HG03354 (cell line): ENCODE measurements around the gene NTRK3.

Experiments used
- ATAC-seq: cut with Tn5 transposase; IDR thresholded peaks from one replicate; pipeline ENCODE4 v1.9.1; 2021; ENCODE audit warnings: mild to moderate bottlenecking; ENCODE audit not compliant: unreplicated experiment, poor library complexity, severe bottlenecking

NTRK3 gene

DNA sequence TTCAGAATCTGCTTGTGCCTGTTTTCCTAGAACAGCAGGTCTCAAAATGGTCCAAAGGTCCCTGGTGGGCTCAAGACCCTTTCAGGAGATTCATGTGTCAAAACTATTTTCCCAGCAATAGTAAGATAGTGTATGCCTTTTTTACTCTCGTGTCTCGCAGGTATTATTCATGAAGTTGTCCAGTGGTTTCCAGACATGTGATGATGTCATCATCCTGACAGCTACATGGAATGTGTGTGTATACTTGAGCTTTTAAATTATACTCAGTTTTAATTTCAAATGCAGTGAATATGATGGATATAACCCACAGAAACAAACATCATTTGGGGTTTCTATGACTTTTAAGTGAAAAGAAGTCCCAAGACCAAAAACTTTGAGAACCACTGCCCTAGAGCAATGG, 288.6 kb downstream of the NTRK3 start:
- no peak for ATAC-seq

DNA sequence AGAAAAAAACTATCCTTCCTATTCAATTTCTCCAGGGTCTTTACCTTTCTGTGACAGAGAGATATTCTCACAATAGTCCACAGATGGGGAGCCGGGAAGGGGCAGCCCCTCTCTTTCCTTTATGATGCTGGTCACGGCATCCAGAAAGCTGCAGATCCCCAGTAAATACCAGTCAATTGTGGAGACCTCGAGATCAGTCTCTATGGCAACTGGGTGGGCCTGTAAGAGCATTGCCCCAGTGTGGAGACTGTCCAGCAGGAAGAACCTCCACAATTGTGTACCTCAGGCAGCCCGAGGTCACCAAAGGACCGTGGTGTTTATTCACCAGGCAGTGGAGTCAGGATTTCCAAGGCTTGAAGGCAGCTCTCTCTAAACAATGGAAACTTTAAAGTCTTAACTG, 291.2 kb downstream of the NTRK3 start:
- ATAC-seq = no peak

DNA sequence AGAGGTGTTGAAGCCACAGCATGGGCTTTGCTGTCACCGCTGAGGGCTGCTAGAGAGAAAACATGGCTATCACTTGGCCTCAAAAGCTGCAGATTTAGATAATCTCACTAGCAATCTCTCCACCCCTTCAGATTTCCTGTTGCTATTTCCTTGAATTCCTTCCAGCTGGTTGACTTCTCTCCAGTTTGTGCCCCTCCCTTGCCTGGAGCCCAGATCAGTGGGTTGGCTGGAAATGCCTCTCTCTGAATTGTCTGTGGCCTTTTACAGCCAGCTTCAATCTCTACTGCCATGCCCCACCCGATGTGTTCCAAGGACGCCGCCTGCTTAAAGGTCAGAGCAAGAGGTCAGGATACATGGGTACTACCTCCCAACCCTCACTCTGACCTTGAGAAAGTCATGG, 294.1 kb downstream of the NTRK3 start:
- no peak for ATAC-seq

DNA sequence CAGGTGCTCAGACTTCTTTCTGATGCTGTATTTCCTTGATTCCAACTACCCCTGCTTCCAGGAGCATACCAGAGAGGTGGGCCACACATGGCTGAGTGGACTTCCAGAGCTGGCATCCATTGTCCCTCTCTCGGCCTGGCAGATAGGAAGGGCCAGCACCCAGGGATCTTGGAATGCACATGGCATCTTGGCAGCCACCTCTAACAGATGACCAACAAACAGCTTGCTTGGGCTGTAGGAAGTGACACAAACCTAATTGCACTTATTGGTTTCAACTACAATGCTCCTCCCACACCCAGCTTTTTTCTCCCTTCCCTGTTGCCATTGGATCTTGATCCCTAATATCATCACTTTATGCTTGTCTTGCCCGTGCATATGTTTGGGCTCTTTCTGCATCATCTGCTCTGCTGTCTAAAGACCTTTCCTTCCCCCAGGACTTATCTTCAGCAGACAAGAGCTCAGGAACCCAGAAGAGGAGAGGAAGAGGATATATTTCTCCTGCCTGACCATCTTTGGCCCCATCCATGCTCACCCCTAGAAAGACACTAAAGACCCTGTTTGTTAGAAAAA, 294.6 kb downstream of the NTRK3 start:
- ATAC-seq = no peak

DNA sequence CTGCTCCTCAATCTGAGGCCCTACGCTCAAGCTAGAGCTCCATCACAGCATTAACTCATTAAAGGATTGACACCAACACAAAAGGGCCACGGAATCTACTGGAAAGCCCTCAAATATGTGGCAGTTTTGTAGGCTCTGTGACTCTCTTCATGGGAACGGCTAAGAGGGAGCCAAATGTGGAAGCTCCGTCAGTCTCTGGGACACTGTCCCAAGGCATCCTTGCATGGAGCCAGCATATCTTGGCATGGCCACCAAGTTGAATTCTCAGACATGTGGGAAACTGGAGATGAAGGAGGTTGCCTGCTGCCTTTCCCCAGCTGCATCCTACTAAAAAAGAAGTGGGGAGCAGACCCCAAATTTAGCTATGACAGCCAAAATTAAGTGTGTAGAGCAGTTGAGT, 296.9 kb downstream of the NTRK3 start:
- ATAC-seq = no peak

DNA sequence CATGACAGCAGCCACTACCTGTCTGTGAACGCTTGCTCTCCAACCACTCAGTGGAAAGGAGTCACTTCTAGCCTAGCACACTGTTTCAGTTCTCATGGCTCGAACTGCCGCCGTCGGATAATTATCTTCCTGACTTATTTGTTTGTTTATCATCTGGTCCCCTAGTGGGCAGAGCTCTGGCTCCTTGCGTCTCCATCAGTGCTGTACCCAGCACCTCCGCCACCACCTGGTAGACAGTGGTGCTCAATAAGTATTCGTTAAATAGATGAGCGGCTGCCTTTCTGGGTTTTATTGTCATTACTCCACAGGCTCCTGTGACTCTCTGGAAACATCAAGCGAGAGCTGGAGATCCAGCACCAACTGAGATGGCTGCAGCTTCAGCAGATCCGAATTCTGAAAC, 297.5 kb downstream of the NTRK3 start:
- ATAC-seq = no peak

DNA sequence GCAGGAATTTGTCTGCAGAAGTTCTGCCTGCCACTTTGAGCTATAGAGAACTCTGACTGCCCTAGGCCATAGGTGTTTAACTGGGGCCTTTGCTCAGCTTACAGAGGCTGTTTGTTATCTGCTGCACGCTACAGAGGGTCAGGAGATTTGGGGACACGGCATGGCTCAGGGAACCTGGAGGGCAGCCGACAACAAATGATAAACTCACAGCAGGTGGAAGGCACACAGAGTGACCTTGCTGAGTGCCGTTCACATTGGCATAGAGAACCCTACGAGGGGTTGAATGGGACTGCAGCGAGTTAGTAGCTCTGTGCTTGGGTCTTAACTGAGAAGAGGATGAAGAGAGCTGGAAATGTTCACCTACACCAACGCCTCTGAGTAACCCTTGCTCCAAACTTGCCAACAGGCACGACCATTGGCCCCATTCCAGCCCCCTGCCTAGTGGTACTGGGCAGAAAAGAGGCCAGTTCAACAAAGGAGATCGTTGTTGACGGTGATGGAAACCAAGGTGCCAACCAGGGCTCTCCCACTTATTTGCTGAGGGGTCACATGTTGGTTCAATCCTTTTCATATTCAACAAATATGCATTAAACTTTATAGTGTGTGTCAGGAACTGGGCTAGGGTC, 301.1 kb downstream of the NTRK3 start:
- ATAC-seq = no peak

DNA sequence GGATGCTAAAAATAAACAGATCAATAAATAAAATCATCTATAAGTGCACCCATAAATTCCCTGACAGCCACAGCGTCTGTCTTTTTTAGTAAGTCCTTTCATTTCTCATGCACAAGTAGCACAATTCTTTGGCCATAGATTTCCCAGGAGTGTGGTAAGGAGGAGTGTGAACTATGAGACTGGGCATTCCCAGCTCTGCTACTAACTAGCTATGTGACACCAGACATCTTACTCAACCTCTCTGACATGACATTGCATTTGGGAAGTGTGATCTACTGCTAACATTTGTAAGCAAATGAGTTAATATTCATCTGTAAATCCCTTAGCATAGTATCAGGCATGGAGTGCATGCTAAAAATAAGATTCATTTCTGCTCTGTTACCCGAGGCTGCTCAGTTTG, 301.7 kb downstream of the NTRK3 start:
- ATAC-seq = no peak

DNA sequence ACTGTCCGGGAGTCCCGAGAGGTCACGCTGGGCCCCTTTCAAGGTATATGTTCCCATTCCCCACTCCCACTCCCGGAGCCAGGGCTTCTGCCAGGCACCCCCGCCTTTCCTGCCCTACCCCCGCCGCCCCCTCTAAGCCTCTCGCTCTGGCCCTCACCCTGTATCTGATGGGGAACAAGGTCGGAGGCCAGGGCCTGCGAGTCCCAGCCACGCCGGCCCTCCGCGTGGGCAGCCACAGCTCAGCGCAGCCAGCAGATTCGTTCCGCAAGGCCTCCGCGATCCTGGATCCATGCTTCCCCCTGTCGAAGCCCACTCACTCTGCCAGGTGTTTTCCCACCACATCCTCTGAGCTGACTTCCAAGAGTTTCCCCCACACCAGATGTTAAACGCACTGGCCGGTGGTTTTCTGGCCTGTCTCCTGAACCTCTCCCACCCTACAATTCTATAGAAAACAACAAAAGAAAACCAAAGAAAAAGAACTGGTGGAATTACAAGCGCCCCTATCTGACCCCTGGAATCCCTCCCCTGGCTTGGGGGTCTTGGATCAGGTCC, 303.7 kb downstream of the NTRK3 start:
- no peak for ATAC-seq

DNA sequence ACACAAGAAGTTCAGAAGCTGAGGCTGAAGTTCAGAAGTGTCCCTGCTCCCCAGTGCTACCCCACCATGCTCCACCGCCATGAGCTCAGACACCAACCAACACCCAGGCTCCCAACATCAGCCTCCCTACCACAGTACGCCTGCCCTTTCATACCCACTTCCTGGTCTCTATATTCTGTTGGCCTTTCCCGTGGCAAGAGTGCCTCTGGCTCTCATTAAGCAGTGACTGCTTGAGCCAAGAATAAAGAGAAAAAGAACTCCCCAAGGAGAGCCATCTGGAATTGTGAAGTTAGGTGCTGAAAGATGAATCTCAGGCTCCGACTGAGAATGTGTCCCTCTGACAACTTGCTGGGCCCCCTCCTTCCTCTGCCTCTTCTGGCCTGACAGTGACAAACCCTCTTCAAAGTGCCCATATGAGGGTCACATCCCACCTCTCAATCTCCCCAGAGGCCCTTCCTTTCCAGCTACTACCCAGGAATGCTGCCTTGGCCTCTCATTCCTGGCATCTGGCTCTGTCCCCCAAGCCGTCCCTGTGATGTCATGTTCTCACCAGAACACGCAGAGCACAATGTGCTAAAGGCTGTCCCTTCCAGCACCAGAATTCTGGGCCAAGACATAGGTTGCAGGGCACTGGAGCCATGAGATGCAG, 306.8 kb downstream of the NTRK3 start:
- ATAC-seq = no peak

DNA sequence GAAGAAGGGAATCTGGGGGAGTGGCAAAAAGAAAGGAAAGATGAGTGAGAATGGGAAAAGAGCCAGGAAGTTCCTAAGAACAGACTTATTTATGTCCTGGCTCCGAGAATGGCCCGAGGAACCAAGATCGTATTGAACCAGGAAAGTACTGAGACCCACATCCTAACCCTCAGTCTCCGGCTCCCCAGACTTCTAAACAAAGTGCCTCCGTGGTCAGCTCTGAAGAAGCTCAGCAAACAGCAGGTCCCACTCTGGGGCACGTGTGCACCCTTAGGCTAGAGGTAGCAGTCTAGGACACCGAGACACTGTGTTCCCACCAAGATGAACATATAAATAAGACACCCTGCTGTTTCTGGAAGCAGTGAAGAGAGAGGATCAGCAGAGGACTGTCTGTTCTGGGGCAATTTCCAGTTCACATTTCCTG, 307.4 kb downstream of the NTRK3 start:
- no peak for ATAC-seq

DNA sequence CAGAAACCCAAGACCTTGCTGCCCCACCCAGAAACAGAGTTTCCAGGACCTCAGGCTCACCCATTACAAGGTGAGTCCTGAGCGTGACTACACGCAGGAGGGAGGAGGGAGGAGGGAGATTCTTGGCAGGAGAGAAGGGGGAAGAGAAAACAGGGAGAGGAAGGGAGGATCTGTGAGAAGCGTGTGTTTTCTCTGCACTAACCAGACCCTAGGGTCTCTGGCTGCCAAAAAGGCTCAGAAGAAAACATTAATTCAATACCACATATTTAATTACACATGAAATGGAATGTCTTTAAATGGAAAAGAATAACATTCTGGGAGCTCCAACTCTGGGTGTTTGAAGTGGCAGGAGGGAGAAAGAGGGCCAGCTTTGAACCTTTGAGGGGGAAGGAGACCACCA, 309.0 kb downstream of the NTRK3 start:
- no peak for ATAC-seq

DNA sequence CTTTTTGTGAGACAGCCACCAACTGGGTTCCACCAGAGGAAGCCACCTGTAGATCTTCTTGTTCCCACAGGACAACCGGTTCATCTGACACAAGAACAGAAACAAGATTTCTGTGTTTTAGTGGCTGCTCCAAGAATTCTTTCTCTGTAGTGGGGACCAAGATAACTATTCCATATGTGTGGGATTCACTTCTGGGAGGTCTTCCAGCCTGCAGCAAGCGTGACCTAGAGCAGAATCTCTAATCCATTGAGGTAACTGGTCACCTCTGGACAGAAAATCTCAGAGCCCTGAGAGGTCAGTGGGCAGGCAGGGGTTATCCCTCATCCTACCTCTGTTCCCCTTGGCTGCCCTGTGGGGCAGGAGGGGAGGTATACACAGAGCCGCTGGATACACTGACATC, 311.3 kb downstream of the NTRK3 start:
- ATAC-seq = no peak

DNA sequence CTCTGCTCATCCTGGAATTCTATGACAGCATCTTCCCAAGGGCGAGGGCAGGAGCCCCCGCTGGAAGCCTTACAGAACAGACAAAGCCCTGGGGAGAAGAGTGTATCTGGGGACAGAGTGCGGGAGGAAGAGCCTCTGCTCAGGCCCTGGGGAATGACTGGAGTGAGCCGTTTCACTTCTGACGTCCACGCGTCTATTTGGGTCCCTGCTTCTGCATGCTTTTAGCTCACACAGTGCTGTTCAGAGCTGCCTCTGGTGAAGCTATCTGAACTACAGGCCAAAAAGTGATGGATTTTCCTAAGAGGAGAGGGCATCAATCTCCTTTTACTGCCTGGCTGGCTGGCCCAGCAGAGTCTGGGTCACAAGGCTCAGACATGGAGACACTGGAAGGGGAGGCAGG, 311.8 kb downstream of the NTRK3 start:
- ATAC-seq = no peak

DNA sequence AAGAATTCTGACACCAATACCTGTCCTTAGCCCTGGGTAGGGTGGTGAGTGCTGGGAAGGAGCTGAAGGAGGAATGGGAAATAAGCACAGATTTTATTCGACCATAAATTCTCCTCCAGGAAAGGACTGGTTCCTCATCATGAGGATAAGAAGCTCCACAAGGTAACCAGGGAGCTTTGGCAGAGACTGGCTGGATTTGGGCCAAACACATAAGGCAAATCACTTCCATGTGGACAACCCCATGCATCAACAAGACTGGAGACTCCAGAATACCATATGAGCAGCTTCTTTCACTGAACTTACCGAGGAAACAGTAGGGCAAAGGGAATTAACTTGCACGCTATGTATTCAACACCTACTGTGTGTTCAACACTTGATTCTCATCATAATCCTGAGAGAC, 312.5 kb downstream of the NTRK3 start:
- ATAC-seq = no peak

DNA sequence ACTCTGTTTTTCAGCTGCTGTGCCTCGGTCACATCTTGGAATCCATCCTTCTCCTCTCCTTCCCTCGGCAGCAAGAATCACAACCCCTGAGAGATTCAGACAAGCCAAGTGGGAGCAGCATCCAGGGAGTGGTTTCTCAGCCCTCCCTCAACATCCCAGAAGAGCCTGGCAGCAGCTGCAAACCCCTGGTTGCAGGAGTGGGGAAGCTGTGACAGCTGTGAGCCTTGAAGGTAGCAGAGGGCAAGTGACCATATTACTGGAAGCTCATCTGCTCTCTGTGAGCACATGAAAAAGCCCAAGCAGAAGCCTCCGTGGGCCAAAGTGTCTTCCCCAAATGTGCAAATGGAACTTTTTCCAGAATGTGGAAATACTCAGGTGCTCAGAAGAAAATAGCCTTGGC, 312.9 kb downstream of the NTRK3 start:
- ATAC-seq = no peak

DNA sequence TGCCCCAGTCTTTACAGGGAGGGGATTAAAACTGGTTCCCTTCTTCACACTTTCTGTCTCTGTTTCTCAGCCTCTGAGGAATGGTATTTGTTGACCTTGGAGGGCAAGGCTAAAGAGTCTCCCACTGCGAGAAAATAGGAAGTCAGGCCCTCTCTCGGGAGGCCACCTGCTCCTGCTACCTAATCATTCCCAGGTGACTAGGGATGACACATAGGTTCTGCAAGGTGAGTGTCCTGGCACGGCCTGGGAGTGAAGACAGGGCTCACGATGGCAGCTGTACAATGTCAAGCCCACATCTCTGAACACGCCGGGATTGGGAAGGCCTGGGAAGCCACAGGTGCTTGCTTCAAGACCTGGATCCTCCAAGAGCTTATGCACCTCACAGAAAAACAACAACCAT, 314.2 kb downstream of the NTRK3 start:
- no peak for ATAC-seq

DNA sequence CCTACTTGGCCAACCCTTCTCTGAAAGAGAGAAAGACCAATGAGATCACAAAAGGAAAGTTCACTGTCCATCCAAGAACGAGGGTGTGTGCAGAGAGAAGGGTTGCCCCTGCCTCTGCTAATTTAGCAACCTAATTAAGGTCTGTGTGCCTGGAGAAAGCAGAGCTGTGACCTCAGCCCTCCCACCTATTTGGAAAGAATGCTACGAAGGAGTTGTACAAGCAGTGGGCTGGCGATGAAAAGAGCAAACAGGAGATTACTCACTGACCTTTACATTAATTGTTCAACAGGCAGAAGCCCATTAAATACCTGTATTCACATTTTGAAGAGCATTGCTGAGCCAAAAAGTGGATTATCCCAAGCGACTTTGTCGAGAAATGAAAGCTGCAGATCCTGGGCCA, 314.9 kb downstream of the NTRK3 start:
- no peak for ATAC-seq

DNA sequence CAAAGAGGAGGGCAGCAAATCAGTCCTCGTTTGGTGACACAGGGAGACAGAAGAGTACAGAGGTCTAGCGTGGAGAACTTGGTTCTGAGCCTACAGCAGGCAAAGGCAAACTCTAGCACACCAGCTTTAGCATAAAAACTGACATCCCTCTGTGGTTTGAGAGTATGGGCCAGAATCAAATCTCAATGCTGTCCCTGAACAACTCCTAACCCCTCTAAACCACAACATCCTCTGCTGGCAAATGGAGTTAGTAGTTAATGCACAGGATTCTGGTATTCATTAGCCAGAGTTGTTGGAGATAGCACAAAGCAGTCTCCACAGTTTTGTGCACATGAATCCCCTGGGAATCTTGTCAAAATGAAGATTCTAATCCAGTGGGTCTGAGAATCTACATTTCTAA, 315.8 kb downstream of the NTRK3 start:
- ATAC-seq = no peak

DNA sequence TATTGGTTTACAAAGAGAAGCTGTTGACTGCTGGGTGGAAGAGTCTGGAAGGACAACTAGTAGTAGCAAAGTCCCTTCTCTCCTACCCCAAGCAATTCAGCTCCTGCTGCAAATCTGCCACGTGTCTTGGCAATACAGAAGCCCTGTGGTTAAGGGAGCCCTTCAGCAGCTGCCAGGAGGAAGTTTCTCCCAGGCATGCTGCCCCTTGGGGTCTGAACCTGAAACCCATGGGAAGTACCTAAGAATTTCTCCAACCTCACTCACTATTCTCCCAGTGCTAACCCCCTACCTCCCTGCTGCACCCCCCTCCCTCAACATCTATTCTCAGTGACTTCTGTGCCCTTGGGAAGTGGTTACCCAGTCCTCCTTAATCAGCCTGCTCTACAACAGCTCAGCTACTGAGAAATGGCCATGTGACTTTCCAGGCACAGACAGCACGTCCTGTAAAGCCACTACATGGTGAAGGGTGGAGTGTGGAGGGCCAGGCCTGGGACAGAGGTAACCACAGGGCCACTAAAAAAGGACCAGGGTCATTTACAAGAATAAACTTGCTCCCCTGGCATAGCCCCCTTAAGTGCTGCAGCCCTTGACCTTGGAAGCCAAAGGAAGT, 316.6 kb downstream of the NTRK3 start:
- ATAC-seq = no peak

DNA sequence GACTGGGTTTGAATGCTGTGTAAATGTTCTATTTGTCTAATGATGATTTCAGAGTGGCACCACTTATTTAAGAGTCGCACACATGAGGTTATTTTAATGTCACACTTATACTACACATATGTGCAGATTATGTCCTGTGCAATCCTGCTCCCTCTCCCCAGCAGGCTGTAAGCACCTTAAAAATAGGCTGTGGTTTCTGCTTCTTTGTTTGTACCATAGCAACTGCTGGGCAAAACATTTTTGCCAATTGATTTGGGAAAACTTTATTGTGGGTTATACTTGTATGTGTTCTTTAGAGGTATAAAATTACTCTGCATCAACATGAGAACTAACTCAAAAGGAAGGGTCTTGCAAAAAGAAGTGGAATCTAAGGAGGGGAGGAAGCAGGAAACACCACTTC, 318.5 kb downstream of the NTRK3 start:
- ATAC-seq = no peak
